NCI-H69 (cell line): ENCODE results near the gene MOSMO.
"Not testable (repeated sequence)": the region's sequence is repeated elsewhere in the genome, so short reads cannot be mapped to it uniquely, and the experiment has no call there.

Experiments used
- DNase-seq: peaks from one replicate; lab custom pipeline; 2025; lab: John Stamatoyannopoulos, UW

Gene MOSMO

DNA sequence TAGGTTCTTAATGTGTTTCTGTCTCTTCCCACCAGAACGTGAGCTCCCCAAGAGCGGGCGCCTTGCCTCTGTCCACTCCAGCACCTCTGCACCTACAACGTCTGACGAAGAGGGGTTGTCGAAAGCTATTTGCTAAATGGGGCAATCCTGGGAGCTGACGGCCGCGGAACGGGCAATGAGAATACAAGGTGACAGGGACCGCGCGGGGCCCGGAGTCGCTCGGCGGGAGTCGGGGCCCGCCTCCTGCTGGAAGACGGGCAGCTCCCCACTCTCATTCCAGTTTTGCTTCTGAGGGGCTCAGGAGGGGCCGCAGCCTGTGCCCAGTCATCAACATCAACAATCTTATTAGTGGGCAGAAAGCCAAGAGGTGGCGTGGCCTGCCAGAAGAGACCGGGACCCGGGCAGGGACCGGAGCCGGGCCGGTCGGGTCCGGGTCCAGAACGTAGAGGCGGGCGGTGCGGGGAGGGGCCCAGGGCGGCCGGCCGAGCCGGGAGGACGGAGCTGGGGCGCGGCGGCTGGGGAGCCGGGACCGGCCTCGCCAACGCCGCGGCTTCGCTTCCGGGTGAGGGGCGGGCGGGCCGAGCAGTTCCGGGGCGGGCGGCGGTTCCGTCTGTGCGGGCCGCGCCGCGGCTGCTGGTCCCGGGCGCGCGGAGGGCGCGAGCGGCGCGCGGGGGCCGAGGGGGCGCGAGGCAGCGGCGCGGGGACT lies at the start of gene MOSMO:
Gene MOSMO, plus strand, starts transcription at position 603 of the 706 bp plus-strand sequence. CDS start 191 bp downstream, outside the sequence.
- DNase-seq = peak; percentile 72

DNA sequence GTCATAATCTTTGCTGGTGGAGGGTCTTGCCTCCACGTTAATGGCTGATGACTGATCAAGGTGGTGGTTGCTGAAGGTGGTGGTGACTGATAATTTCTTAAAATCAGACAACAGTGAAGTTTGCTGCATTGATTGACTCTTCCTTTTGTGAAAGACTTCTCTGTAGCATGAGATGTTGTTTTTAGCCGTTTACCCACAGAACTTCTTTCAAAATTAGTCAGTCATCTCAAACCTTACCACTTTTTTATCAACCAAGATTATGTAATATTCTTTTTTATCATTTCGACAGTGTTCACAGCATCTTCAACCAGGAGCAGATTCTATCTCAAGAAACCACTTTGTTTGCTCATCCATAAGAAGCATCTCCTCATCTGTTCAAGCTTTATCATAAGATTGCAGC lies 48.9 kb upstream of the MOSMO start:
- DNase-seq = no peak

DNA sequence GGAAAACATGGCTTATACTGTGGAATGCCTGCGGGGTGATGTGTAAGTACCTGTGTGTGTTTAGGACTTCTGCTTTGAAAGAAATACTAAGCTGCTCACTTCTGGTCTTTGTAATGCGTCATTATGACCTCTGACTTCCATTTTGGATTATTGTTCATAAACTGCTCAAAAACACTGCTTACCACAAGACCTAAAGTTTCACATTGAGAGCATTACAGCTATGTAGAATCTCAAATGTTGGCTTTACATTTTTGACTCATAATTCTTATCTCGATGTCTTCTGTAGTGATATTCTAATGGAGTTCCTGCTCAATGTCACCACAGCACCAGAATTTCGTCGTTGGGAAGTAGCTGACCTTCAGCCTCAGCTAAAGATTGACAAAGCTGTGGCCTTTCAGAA lies 45.4 kb upstream of the MOSMO start:
- no peak for DNase-seq

- no peak for DNase-seq
Observed at GRCh38 chr16:21963887-21964286, 44.0 kb upstream of the MOSMO start.

GRCh38 chr16:21964353-21964752 lies 43.6 kb upstream of the MOSMO start:
- no peak for DNase-seq

DNA sequence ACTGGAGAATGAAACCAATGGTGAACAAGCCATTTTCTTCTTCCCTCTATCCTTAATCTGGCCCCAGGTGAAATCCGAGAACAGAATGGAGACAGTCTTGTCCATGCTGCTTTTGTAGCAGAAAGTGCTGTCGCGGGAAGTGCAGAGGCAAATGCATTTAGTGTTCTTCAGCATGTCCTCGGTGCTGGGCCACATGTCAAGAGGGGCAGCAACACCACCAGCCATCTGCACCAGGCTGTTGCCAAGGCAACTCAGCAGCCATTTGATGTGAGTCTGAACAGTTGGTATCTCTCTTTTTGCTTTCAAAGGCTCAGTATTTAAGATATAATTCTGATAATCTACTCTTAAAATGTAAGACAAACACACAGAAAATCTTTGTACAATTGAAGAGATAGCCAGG lies 36.1 kb upstream of the MOSMO start:
- DNase-seq = no peak

DNA sequence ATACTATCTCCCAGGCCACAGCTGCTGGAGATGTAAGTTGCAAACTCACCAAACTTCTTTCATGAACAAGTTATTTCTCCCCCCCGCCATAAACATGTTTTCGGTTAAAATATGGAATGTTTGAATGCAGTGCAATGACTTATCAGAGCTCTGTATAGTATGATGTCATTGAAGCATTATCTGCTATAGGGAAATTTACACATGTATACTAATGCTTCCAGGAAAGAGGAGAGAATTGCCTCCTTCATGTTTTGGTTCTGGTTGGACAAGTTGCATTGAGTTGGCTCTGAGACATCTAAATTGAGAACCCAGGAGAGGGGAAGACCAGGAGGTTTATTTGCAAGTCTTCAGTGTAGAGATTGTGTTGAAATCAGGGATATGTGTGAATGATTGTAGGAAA lies 34.0 kb upstream of the MOSMO start:
- no peak for DNase-seq

GRCh38 chr16:21980032-21980431 lies 27.9 kb upstream of the MOSMO start:
- no peak for DNase-seq

- DNase-seq = no peak
Observed at GRCh38 chr16:21982108-21982507, 25.8 kb upstream of the MOSMO start.

GRCh38 chr16:21984062-21984461 lies 23.8 kb upstream of the MOSMO start:
- DNase-seq = no peak

DNA sequence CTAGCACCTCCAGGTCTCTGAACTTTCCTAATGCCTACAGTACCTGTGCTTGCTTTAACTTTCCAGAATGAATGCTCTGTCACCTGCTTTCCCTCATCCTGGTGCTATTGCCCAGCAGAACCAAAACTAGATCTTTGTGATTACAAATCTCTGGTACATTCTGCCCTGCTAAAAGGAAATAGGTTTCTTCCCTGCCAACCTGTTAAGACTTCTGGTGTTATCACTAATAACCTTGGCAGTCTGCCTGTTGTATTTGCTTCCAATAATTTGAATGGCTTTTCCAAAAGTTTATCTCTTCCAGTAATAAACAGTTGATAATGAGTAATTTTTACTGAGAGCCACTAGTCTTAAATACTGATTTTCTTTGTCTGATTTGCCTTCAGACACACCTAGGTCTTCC lies 22.4 kb upstream of the MOSMO start:
- no peak for DNase-seq

GRCh38 chr16:21986692-21987246 lies 21.1 kb upstream of the MOSMO start:
- no peak for DNase-seq

DNA sequence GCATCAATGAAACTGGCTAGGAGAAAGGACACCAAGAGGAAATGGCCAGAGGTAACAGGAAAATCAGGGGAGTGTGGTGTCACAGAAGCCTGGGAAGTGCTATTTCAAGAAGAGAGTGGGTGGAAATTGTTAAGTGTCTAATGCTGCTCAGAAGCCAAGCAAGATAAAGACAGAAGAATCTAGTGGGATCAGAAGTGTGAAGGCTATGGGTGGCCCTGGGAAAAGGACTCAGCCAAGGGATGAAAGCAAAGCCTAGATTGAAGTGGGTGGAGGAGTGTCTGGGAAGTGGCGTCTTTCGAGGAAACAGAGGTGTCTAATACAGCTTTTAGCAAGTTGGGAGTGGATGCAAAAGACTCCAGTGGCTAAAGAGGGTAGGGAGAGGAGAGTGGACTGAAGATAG lies 20.4 kb upstream of the MOSMO start:
- DNase-seq = no peak

- DNase-seq = no peak
Observed at GRCh38 chr16:21989133-21989532, 18.8 kb upstream of the MOSMO start.

DNA sequence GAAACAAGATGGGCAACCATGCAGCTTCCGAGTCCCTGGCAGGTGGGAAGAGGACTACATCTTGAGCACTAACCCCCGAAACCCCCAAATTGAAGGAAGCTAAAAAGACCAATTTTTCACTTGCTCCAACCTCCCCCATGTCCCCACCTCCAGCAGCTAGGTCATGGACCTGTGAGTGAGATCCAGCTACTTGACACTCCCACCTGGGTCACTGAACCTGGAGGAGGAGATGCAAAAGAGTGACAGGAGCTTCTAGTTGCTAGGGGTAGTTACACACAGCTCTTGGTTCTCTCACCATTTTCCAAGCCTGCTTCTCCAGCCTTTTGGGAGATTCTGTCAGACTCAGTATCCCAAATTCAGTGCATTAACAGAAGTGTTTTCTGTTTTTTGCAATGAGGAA lies 18.2 kb upstream of the MOSMO start:
- DNase-seq = peak; percentile 35

GRCh38 chr16:21990381-21990944 lies 17.4 kb upstream of the MOSMO start:
- DNase-seq = peak; percentile 44

DNA sequence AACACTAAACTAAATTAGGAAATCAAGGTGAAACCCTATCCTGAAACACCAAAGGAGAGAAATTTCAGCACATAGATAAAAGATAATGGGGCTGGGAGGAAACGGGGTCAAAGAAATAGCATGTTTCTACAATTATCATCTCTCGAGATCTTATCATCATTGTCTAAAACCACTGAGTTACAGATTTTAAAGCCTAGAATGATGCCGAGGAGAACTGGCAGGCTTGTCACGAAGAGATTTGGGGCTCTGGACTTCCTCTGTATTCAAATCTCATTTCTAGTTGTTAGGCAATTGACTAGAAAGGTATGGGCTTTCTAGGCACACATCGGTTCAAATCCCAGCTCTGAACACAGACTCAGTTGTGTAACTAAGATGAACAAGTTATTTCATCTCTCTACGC lies 16.3 kb upstream of the MOSMO start:
- DNase-seq = no peak

- no peak for DNase-seq
Observed at GRCh38 chr16:21994856-21995465, 12.9 kb upstream of the MOSMO start.

GRCh38 chr16:21996923-21997696 lies 10.8 kb upstream of the MOSMO start:
- no peak for DNase-seq

DNA sequence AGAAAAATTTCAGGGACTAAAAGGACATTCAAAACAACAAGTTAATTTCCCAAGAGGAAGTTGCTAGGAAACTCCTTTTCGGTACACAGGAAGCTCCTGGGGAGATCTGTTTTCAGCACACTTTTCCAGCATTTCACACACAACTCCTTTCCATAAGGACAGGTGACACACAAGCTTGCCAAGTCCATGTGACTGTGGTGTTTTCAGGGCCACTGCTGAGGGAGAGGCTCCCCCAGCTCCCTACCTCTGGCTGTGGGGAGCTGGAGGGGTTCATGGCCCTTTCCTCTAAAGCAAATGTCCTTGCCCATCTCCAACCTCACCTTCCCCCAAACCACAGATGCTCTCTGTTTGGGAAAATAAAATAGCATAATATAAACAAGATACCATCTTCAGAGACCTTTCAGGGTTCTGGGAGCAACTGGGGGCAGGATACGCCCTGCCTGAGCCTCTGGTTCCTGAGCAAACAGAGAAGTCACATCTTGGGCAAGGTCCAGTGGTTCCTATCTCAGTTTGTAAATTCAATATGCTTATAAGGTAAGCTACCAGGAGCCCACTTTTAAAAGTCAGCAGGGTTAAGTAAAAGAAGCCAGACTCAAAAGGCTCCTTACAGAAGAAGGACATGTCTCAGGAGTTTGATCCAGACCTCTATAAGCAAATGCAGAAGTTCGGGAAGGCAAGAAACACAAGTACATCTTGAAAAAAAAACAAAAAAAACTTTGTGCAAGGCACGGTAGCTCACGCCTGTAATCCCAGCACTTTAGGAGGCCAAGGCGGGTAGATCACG lies 10.0 kb upstream of the MOSMO start:
- DNase-seq = no peak

DNA sequence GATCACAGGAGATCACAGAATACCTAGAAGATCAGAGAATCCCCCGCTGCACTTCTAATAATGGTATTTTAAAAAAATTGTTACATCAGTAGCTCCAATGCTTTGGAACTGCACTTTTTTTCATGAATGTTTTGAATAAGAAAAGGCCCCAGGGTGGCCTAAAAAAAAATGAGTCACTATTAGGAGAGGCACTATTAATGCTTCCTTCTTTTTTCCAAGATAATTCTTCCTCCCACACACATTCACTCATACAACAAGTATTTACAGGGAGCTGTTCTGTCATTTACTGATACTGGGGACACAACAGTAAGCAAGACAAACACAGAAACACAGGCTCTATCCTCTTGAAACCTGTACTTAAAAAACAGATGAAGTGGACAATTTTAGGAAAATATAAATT lies 6.3 kb upstream of the MOSMO start:
- no peak for DNase-seq

DNA sequence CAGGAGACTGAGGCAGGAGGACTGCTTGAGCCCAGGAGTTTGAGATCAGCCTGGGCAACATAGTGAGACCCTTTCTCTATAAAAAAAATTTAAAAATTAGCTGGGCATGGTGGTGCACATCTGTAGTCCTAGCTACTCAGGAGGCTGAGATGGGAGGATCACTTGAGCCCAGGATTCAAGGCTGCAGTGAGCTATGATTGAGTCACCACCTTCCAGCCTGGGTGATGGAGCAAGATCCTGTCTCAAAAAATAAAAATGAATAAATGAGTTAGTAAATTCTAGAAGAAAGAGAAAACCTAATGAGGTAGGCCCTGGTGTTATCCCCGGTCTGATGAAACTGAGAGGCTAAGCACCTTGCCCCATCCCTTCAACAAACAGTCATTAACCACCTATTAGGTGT lies 5.9 kb upstream of the MOSMO start:
- not testable (repeated sequence) for DNase-seq
